Astrocyte (in vitro differentiated cells and primary cell): ENCODE measurements around the gene FUT9. TPM values are rescaled to one million over a fixed set of nuclear protein-coding genes. Genes with fewer than 3 reads are reported as not detected.

ENCODE experiments used
- DNase-seq: peaks from one replicate; pipeline ENCODE4 v3.0.0-alpha.2; 2010; ENCODE audit warnings: low read depth
- FAIRE-seq: peaks from 2 replicates; lab custom pipeline; 2011; peaks lifted over from hg19 to GRCh38; lab: Jason Lieb, UNC
- H2AFZ ChIP-seq: 2 replicates; pipeline ENCODE4 v1.6.0; 2012; ENCODE audit warnings: low read depth, low read length, inconsistent platforms
- H3K27ac ChIP-seq: 2 replicates; pipeline ENCODE4 v1.5.1; 2011; ENCODE audit warnings: low read depth, low read length, inconsistent platforms
- H3K27me3 ChIP-seq: 2 replicates; pipeline ENCODE4 v1.6.0; 2011; ENCODE audit warnings: low read length, inconsistent platforms; ENCODE audit not compliant: insufficient read depth
- H3K36me3 ChIP-seq: 2 replicates; pipeline ENCODE4 v1.5.1; 2011; ENCODE audit warnings: low read length, inconsistent platforms; ENCODE audit not compliant: insufficient read depth
- H3K4me1 ChIP-seq: 2 replicates; pipeline ENCODE4 v1.5.1; 2011; ENCODE audit warnings: low read length, inconsistent platforms; ENCODE audit not compliant: insufficient read depth
- H3K4me2 ChIP-seq: 2 replicates; pipeline ENCODE4 v1.6.0; 2012; ENCODE audit warnings: low read length, inconsistent platforms
- H3K4me3 ChIP-seq: 2 replicates; pipeline ENCODE4 v1.5.1; 2011; ENCODE audit warnings: low read depth, mild to moderate bottlenecking, low read length, inconsistent platforms; ENCODE audit not compliant: insufficient read depth
- H3K79me2 ChIP-seq: 2 replicates; pipeline ENCODE4 v1.6.0; 2012; ENCODE audit warnings: mild to moderate bottlenecking, low read length, inconsistent platforms; ENCODE audit not compliant: insufficient read depth
- H3K9ac ChIP-seq: 2 replicates; pipeline ENCODE4 v1.6.0; 2012; ENCODE audit warnings: mild to moderate bottlenecking, low read length, inconsistent platforms
- H3K9me3 ChIP-seq: 2 replicates; pipeline ENCODE4 v1.5.1; 2012; ENCODE audit warnings: low read depth, mild to moderate bottlenecking, low read length, inconsistent platforms; ENCODE audit not compliant: insufficient read depth
- H4K20me1 ChIP-seq: 2 replicates; pipeline ENCODE4 v1.6.0; 2012; ENCODE audit warnings: low read length, inconsistent platforms; ENCODE audit not compliant: insufficient read depth
- H3K27ac Mint-ChIP-seq: one replicate; pipeline ENCODE4 v1.8.0; 2021; ENCODE audit warnings: mild to moderate bottlenecking, mixed read lengths; ENCODE audit not compliant: unreplicated experiment
- H3K27me3 Mint-ChIP-seq: one replicate; pipeline ENCODE4 v1.8.0; 2021; ENCODE audit warnings: low read depth, mixed read lengths; ENCODE audit not compliant: unreplicated experiment
- H3K36me3 Mint-ChIP-seq: one replicate; pipeline ENCODE4 v1.8.0; 2021; ENCODE audit warnings: low read depth, mixed read lengths; ENCODE audit not compliant: unreplicated experiment
- H3K4me1 Mint-ChIP-seq: one replicate; pipeline ENCODE4 v1.8.0; 2021; ENCODE audit warnings: low read depth, mixed read lengths; ENCODE audit not compliant: unreplicated experiment
- H3K4me3 Mint-ChIP-seq: one replicate; pipeline ENCODE4 v1.8.0; 2021; ENCODE audit warnings: mild to moderate bottlenecking, moderate library complexity, mixed read lengths; ENCODE audit not compliant: unreplicated experiment
- H3K9me3 Mint-ChIP-seq: one replicate; pipeline ENCODE4 v1.8.0; 2021; ENCODE audit warnings: mild to moderate bottlenecking, mixed read lengths; ENCODE audit not compliant: unreplicated experiment
- CTCF ChIP-seq: IDR thresholded peaks from 2 replicates; pipeline ENCODE4 v1.5.1; 2011; ENCODE audit warnings: low read depth, mild to moderate bottlenecking, inconsistent platforms, low read length, moderate library complexity; ENCODE audit not compliant: insufficient read depth
- EZH2 ChIP-seq: IDR thresholded peaks from 2 replicates; pipeline ENCODE4 v1.6.1; 2012; ENCODE audit warnings: mild to moderate bottlenecking, low read length, inconsistent platforms; ENCODE audit not compliant: insufficient read depth
- total RNA-seq: library from RNA; stranded (reverse); gene quantifications from 2 replicates; pipeline ENCODE4 v1.2.1, GENCODE V29; 2021

FUT9 gene
- total RNA-seq, 1 donor from 2014 or later: 0.20 TPM

- Histone ChIP-seq H3K79me2 (no peaks in the 10 kb centered on the region), H3K9me3 (no peaks in the 10 kb centered on the region), H3K9ac (no peak overlapping the region), H3K36me3 (no peaks in the 10 kb centered on the region), H3K27ac (no peak overlapping the region), H3K4me3 (no peak overlapping the region), H3K4me1 (peaks cover 7% of the 10 kb centered on the region), H2AFZ (no peak overlapping the region), H3K27me3 (no peaks in the 10 kb centered on the region), H3K4me2 (no peak overlapping the region), H4K20me1 (no peaks in the 10 kb centered on the region)
- no peaks in the 10 kb centered on the region for H3K27me3 Mint-ChIP-seq
- no peak overlapping the region for H3K4me3 Mint-ChIP-seq
- TF ChIP-seq EZH2: no peak
- TF ChIP-seq CTCF: no peak
- H3K9me3 Mint-ChIP-seq: peaks cover 1% of the 10 kb centered on the region
- FAIRE-seq (no peak), DNase-seq (no peak)
- peaks cover 7% of the 10 kb centered on the region for H3K4me1 Mint-ChIP-seq
- no peak overlapping the region for H3K27ac Mint-ChIP-seq
- H3K36me3 Mint-ChIP-seq: no peaks in the 10 kb centered on the region
Measured at GRCh38 chr6:96058082-96058481, 42.3 kb downstream of the FUT9 start.

GRCh38 chr6:96059586-96059985 lies 43.8 kb downstream of the FUT9 start:
- Mint-ChIP-seq H3K4me1 (peaks cover 7% of the 10 kb centered on the region), H3K9me3 (peaks cover 1% of the 10 kb centered on the region), H3K36me3 (no peaks in the 10 kb centered on the region), H3K4me3 (no peak overlapping the region), H3K27ac (no peak overlapping the region), H3K27me3 (no peaks in the 10 kb centered on the region)
- no peak for TF ChIP-seq CTCF
- no peak for TF ChIP-seq EZH2
- Histone ChIP-seq H3K9me3 (no peaks in the 10 kb centered on the region), H3K4me3 (no peak overlapping the region), H3K27me3 (no peaks in the 10 kb centered on the region), H3K4me1 (peaks cover 7% of the 10 kb centered on the region), H3K79me2 (no peaks in the 10 kb centered on the region), H4K20me1 (no peaks in the 10 kb centered on the region), H3K27ac (no peak overlapping the region), H3K4me2 (peak overlapping the region; percentile 60), H3K9ac (no peak overlapping the region), H3K36me3 (no peaks in the 10 kb centered on the region), H2AFZ (peak overlapping the region; percentile 34)
- DNase-seq: peak; percentile 79
- FAIRE-seq: no peak

GRCh38 chr6:96060249-96060648 lies 44.5 kb downstream of the FUT9 start:
- H3K27me3 ChIP-seq: no peaks in the 10 kb centered on the region
- Mint-ChIP-seq H3K4me1 (peaks cover 7% of the 10 kb centered on the region), H3K36me3 (no peaks in the 10 kb centered on the region), H3K27ac (no peak overlapping the region), H3K9me3 (peaks cover 1% of the 10 kb centered on the region), H3K4me3 (no peak overlapping the region), H3K27me3 (no peaks in the 10 kb centered on the region)
- no peak overlapping the region for H2AFZ ChIP-seq
- peaks cover 7% of the 10 kb centered on the region for H3K4me1 ChIP-seq
- no peak overlapping the region for H3K9ac ChIP-seq
- DNase-seq (no peak), FAIRE-seq (no peak)
- TF ChIP-seq EZH2 (no peak), CTCF (no peak)
- H3K79me2 ChIP-seq: no peaks in the 10 kb centered on the region
- no peak overlapping the region for H3K4me2 ChIP-seq
- H4K20me1 ChIP-seq: no peaks in the 10 kb centered on the region
- no peak overlapping the region for H3K27ac ChIP-seq
- H3K9me3 ChIP-seq: no peaks in the 10 kb centered on the region
- H3K36me3 ChIP-seq: no peaks in the 10 kb centered on the region
- H3K4me3 ChIP-seq: no peak overlapping the region
